Hematopoietic multipotent progenitor cell treated with erythropoietin and hydrocortisone succinate and interleukin-3 and kit ligand, for 17 days (in vitro differentiated cells): Measurements from ENCODE around the gene VKORC1L1.
"Not testable (repeated sequence)": the region's sequence is repeated elsewhere in the genome, so short reads cannot be mapped to it uniquely, and the experiment has no call there.

Source experiments
- DNase-seq: peaks from one replicate; pipeline ENCODE4 v3.0.0-alpha.2; 2015; ENCODE audit warnings: low spot score

VKORC1L1 gene

DNA sequence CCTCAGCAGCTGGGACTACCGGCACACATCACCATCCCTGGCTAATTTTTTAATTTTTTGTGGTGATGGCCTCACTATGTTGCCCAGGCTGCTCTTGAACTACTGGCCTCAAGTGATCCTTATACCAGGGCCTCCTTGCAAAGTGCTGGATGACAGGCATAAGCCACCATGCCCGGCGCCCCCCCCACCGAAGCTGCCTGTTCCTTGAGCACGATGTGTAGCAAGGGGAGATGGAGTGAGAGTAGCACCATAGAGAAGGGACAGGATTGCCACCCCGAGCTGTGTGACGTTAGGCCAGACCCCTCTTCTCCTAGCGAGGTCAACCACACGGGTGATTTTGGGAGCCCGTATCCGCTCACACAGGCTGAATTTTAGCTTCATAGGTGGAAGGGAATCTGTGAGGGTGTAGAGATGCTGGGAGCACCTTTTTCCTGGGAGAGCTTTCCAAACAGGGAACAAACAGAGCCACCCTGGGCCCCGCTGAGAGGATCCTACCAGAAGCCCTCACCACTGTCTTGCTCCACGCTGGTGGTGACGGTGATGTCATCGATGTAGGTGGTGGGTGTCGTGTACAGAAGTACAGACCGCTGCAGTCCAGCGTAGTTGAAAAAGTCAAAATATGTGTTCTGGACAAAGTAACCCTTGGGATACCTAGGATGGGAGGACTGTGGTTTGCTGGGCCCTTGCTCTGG is 106.2 kb downstream of the VKORC1L1 start:
- no peak for DNase-seq

DNA sequence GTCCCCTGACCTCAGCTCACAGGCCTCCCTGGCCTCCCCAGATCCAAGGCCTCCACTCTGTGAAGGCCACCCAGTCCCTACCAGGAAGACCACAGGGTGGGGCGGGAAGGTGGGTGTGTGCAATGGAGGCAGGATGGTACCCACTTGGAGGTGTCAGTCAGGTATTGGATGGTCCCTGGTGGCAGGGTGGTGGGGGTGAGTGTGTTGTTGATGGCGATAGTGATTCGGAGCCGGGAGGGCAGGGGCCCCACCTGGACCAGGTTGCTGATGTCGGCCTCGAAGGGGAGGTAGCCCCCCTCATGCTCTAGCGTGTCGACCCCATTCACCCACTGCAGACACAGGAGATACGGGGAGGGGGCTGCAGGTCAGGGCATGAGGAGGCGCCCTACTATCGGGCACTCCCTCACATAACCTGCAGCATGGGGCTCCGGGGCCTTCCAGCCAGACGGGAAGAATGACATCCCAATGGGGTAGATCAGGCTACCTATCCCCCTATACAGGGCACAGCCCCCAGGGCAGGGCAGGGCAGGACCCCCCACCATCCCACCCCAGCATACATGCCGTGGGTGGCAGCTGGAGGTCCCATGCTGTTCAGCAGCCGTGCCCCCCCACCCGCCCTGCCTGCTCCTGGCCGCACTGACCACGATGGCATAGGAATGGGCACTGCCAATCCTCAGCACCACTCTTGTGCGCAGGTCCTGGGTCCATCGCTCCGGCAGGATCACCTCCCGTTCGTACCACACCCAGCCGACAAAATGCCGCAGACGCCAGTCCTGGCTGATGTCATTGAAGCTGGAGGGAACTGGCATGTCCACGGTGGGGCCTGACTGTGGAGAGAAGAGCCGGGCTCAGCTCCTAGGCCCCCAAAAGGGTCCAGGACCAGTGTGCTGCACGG is 107.0 kb downstream of the VKORC1L1 start:
- DNase-seq, result no peak

DNA sequence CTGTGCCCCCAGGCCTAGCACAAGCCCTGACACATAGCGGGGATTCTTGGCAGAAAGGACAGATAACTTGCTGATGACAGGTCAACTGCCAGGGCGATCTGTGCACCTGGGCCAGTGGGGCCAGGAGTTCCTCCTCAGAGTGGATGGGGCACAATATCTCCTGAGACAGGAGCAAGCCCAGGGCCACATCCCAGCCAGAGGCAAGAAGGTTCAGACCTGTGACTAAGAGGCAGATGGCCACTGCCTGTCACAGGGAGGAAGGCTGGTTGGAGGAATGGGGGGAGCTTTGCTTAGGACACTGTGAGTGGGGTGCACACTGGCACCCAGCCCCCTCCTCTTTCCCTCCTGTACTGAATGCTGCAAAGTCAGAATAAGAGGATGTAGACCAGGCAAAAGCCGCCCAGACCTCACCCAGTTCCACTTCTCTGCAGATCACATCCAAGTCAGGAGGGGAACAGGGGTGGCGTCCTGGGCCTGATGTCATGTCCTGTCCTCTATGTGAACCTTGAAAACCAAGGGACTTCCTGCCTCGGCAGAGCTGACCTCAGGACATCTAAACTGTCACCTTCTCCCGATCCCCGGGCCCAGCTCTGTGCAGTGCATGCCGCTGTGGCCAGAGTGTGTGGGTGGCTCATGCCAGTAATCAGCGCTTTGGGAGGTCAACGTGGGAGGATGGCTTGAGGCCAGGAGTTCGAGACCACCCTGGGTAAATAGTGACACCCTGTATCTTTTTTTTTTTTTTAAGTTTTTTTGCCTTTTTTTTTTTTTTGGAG is 107.8 kb downstream of the VKORC1L1 start:
- no peak for DNase-seq

DNA sequence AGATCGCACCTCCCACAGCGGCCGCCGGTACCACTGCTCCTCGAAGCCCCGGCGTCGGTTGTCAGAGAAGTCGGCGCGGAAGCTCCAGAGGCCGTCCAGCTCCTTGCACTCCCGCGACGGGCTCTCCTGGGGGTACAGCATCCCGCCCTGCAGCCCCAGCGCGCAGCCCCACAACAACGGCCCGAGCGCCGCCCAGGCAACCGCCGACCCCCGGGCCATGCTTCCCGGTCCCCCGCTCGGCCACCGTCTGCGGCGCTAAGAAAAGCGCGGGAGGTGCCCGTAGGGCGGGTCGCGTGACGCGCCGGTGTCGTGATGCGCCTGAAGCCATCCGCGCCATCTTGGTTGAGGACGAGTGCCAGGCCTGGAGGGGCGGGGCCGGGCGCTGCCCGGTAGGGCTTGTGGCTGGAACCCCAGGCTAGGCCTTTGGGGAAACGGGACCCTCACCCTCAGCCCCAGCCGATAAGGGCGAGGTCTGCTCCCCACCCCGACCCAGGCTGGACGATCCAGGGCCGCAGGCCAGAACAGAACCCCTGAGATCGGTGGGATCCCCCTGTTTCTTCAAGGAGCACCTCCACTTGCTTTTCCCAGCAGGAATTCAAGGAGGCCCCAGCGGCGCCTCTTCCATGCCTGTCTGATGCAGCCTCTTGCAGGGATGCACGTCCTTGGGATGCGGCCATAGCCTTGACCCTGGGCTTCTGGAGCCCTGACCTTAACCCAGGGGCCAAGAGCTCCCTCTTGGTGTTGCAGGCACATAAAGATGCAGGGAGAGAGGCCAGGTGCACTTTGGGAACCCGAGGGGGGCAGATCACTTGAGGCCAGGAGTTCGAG is 109.3 kb downstream of the VKORC1L1 start, which contains the start of gene GUSB:
TSS of gene GUSB (minus strand) at position 249 of the 828 bp plus-strand sequence. CDS start at position 219, 30 bp downstream.
- DNase-seq, result peak; percentile 77

DNA sequence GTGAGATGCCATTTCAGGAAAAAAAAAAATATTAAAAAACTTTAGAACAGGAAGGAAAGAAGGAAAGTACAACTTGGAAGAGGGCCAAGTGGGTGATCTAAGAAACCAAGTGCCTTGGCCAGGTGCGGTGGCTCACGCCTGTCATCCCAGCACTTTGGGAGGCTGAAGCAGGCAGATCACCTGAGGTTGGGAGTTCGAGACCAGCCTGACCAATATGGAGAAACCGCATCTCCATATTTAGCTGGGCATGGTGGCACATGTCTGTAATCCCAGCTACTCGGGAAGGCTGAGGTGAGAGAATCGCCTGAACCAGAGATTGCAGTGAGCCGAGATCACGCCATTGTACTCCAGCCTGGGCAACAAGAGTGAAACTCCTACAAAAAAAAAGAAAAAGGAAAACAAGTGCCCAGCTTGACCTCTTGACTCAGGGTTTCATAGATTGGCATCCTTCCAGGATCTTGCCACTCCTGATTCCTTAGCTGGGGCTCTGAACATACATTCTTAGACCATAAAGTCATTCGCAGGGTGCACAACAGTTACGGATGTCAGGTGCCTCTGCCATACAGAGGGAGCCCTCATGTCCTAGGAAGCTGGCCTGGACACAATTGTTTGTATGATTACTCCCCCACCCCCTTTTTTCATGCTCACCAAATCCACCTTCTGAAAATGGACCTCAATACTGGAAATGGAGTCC is 111.2 kb downstream of the VKORC1L1 start:
- peak; percentile 11 for DNase-seq

DNA sequence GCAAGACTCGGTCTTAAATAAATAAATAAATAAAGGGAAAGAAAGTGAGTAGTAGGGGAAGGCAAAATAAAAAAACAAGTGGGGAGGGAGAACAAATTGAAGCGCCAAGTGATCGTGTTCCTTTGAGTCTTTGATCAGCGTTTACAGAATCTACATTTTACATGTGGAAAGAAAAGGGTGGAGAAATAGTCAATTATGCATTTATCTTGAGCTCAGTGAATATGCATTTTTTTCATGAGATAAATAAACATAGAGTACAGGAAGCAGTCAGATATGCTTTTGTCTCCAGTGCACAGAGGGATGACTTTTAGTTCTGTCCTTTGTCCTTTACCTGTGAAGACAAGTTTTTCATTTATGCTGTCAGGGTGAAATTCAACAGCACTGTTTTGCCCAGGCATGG is 115.2 kb downstream of the VKORC1L1 start:
- DNase-seq, result peak; percentile 6

DNA sequence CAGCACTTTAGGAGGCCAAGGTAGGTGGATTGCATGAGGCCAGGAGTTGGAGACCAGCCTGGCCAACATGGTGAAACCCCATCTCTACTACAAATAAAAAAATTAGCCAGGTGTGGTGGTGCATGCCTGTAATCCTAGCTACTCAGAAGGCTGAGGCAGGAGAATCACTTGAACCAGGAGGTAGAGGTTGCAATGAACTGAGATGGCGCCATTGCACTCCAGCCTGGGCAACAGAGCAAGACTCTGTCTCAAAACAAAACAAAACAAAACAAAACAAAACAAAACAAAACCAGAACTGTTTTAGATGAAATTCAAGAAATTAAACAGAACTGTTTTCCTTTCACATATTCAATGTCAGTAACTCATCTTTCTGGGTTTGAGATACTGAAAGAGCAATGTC is 115.6 kb downstream of the VKORC1L1 start:
- DNase-seq, result not testable (repeated sequence)

DNA sequence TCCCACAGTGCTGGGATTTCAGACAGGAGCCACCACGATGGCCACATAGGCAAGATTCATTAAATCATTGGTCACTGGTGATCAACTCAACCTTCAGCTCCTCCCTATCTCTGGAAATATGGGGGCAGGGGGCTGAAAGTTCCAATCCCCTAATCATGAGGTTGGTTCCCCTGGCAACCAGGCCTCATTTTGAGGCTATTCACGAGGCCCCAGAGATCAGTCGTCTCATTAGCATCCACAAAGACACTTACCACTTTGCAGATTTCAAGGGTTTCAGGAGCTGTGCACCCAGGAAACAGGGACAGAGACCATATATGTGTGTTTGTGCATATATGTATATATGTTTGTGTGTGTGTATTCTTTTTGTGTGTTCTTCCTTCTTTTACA is 116.8 kb downstream of the VKORC1L1 start:
- no peak for DNase-seq

DNA sequence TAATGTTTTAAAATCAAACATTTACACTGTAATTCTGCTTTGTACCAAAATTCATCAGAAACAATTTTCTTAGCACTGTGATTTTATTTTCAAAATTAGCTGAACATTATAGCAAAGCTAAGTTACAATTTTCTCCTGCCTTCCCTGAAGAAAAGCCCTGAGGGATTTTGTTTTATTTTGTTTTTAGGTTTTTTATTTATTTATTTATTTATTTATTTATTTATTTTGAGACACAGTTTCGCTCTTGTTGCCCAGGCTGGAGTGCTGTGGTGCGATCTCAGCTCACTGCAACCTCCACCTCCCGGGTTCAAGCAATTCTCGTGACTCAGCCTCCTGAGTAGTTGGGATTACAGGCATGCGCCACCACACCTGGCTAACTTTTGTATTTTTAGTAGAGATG is 119.0 kb downstream of the VKORC1L1 start:
- not testable (repeated sequence) for DNase-seq

DNA sequence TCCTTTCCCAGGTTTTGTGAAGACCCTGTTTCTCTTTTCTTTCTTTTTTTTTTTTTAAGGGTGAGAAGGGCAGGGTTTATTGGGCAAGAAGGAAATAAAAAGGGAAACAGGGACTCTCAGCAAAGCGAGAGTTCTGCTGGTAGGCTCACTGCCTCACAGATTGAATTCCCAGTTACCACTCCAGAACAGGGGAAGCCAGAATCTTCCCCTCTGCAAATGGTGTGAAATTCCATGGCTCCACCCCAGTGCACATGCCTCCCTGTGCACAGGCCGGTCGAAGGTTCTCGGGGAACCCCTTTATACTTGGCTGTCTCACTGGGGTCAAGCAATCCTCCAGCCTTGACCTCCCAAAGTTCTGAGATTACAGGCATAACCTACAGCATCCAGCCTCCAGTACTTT is 119.7 kb downstream of the VKORC1L1 start:
- no peak for DNase-seq

DNA sequence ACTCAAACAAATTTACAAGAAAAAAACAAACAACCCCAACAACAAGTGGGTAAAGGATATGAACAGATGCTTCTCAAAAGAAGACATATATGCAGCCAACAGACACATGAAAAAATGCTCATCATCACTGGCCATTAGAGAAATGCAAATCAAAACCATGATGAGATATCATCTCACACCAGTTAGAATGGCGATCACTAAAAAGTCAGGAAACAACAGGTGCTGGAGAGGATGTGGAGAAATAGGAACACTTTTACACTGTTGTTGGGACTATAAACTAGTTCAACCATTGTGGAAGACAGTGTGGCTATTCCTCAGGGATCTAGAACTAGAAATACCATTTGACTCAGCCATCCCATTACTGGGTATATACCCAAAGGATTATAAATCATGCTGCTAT is 122.1 kb downstream of the VKORC1L1 start:
- DNase-seq, result not testable (repeated sequence)

DNA sequence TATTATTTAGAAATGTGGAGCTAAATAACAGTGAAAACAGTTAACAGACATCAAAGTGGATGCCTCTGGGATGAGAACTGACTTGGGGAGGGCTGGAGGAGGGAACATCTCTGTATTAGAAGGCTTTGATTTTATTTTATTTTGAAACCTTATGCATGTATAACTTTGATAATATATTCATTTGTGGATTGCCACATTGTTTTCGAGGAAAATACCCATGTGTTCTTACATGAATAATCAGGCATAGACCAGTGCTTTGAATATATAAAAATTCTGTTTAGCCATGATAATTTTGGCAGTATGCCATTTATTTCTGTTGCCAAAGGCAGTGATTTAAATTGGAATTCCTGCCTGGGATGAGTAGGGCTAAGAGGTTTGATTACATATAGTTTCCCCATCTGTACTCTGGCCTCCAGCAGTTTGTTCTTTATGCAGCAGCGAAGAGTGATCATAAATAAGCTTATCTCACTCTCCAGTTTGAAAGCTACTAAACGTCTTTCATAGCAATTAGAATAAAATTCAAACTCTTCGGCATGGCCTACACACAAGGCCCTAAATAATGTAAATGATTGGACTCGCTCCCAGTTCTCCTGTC is 128.0 kb downstream of the VKORC1L1 start:
- not testable (repeated sequence) for DNase-seq

DNA sequence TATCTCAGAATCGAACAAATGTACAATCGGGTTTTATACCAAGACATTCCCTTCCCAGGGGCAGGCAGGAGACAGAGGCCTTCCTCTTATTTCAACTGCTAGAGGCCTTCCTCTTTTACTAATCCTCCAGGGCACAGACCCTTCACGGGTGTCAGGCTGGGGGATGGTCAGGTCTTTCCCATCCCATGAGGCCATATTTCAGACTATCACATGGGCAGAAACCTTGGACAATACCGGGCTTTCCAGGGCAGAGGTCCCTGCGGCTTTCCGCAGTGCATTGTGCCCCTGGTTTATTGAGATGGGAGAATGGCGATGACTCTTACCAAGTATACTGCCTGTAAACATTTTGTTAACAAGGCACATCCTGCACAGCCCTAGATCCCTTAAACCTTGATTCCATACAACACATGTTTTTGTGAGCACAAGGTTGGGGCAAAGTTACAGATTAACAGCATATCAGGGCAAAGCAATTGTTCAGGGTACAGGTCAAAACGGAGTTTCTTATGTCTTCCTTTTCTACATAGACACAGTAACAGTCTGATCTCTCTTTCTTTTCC is 132.3 kb downstream of the VKORC1L1 start:
- not testable (repeated sequence) for DNase-seq

DNA sequence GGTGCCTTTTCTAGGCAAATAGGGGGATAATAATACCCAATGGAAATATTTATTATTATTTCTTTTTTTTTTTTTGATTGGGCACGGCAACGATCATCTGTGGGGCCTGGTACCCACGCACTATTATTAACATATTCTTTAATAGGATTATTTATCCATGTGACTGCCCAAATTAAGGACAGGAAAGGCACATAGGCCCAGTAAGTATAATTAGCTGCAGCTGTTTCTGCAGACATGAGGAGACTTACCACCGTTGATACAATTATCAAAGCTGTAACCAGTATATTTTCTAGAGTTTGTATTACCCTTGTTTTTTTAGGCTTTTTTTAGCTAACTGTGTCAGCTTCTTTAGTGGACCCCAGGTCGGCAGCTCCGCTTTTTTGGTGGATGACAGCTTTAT is 134.4 kb downstream of the VKORC1L1 start:
- no peak for DNase-seq
